Measurements from ENCODE around the gene HSD17B1. TPM values are rescaled to one million over a fixed set of nuclear protein-coding genes. Genes with fewer than 3 reads are reported as not detected.
A peak's percentile ranks its signal among the peaks of the same experiment; 100 is the strongest.

The HSD17B1 gene
- total RNA-seq, 1 donor from 2014 or later, result 2.2 TPM

DNA sequence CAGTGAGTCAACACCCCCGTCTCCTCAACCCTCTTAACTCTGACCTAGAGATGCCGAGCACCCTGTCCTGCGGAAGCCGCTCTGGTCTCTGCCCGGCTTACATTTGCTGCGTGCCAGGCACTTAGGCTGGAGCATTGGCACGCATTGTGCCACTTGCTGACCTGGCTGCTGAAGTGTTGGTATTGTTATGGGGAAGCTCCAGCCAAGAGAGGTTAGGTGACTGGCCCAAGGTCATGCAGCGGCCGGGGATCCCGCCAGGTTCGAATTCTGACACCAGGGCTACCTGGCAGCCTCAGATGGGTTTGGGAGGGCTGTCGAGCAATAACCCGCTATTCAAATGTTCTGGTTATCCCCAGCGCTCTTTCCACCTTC lies 5.0 kb upstream of the HSD17B1 start:
- H3K36me3 Mint-ChIP-seq, result no peaks in the 10 kb centered on the region
- H3K4me3 Mint-ChIP-seq, result no peak overlapping the region

DNA sequence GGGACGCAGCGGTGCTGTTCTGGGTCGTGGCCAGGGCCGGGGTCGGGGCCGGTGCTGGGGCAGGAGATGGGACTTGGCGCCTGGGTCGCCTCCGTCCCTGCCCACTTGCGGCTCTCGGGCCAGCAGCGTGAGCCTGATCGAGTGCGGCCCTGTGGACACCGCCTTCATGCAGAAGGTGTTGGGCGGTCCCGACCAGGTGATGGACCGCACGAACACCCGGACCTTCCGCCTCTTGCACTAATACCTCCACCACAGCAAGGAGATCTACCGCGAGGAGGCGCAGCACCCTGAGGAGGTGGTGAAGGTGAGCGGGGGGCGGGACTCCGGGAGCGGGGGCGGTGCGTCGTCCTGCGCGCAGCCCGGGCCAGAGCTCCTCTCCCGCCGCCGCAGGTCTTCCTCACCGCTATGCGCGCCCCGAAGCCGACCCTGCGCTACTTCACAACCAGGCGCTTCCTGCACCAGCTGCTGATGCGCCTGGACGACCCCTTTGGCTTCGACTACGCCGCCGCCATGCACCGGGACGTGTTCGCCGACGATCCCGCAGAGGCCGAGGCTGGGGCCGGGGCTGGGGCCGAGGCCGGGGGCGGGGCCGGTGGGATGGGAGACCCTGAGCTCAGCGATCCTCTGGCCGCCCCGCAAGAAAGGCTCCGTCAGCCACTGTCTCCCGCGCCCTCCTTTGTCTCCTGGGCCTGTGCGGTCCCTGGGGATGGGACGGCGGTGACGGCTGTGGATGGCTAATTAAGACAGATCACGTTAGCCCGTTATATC lies 4.5 kb upstream of the HSD17B1 start:
- Mint-ChIP-seq H3K4me1 (ENCODE audit: unreplicated experiment) (peaks cover 4% of the 10 kb centered on the region), H3K27ac (no peak overlapping the region), H3K27me3 (no peaks in the 10 kb centered on the region), H3K4me3 (peak overlapping the region; percentile 78), H3K36me3 (no peaks in the 10 kb centered on the region), H3K9me3 (no peaks in the 10 kb centered on the region)
- DNase-seq (ENCODE audit: extremely low spot score, unreplicated experiment), result peak; percentile 87
- peak; percentile 67 for TF ChIP-seq CTCF (conservative IDR thresholded peaks at IDR 0.05)

More for the DNA sequence above, 5.0 kb upstream of the HSD17B1 start:
- no peak for TF ChIP-seq CTCF (conservative IDR thresholded peaks at IDR 0.05)
- no peak for DNase-seq (ENCODE audit: extremely low spot score, unreplicated experiment)
- H3K27ac Mint-ChIP-seq, result no peak overlapping the region
- H3K27me3 Mint-ChIP-seq, result no peaks in the 10 kb centered on the region
- H3K9me3 Mint-ChIP-seq, result no peaks in the 10 kb centered on the region
- peaks cover 4% of the 10 kb centered on the region for H3K4me1 Mint-ChIP-seq (ENCODE audit: unreplicated experiment)

- Mint-ChIP-seq H3K9me3 (no peaks in the 10 kb centered on the region), H3K36me3 (no peaks in the 10 kb centered on the region), H3K4me1 (ENCODE audit: unreplicated experiment) (peaks cover 4% of the 10 kb centered on the region), H3K27me3 (no peaks in the 10 kb centered on the region), H3K27ac (no peak overlapping the region), H3K4me3 (peak overlapping the region; percentile 78)
- no peak for DNase-seq (ENCODE audit: extremely low spot score, unreplicated experiment)
- TF ChIP-seq CTCF (conservative IDR thresholded peaks at IDR 0.05), result no peak
These were observed 3.5 kb upstream of the HSD17B1 start for GRCh38 chr17:42548993-42549755.

DNA sequence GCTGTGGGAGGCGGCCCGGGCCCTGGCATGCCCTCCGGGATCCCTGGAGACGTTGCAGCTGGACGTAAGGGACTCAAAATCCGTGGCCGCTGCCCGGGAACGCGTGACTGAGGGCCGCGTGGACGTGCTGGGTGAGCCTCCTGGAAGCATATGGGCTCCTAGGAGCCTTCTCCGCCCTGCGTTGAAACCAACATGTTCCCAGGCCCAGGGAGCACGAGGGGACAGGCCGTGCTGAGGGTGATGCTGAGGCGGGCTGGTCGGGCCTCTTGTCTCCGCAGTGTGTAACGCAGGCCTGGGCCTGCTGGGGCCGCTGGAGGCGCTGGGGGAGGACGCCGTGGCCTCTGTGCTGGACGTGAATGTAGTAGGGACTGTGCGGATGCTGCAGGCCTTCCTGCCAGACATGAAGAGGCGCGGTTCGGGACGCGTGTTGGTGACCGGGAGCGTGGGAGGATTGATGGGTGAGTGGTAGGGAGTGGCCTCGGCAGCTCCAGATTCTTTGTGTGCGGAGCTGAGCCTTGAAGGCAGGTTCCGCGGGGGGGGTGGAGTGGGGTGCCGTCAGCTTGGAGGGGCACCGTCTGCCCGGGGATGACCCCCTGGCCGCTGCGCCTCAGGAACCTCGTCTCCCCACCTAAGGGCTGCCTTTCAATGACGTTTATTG lies 567 bp downstream of the HSD17B1 start:
- no peak overlapping the region for H3K27ac Mint-ChIP-seq
- no peaks in the 10 kb centered on the region for H3K9me3 Mint-ChIP-seq
- no peak for DNase-seq (ENCODE audit: extremely low spot score, unreplicated experiment)

DNA sequence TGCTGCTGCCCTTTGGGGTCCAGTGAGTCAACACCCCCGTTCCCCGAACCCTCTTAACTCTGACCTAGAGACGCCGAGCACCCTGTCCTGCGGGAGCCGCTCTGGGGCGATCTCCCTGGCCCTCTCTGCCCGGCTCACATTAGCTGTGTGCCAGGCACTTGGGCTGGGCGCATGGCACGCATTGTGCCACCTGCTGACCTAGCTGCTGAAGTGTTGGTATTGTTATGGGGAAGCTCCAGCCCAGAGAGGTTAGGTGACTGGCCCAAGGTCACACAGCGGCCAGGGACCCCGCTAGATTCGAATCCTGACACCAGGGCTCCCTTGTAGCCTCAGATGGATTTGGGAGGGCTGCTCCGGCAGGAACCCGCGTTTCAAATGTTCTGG lies 1.1 kb downstream of the HSD17B1 start:
- Mint-ChIP-seq H3K9me3 (no peaks in the 10 kb centered on the region), H3K4me3 (peak overlapping the region; percentile 92), H3K36me3 (no peaks in the 10 kb centered on the region), H3K27ac (no peak overlapping the region), H3K27me3 (no peaks in the 10 kb centered on the region), H3K4me1 (ENCODE audit: unreplicated experiment) (peaks cover 13% of the 10 kb centered on the region)
- no peak for TF ChIP-seq CTCF (conservative IDR thresholded peaks at IDR 0.05)
- DNase-seq (ENCODE audit: extremely low spot score, unreplicated experiment), result no peak

More for the DNA sequence above, 567 bp downstream of the HSD17B1 start:
- Mint-ChIP-seq H3K4me3 (peak overlapping the region; percentile 92), H3K27me3 (no peaks in the 10 kb centered on the region), H3K4me1 (ENCODE audit: unreplicated experiment) (peaks cover 13% of the 10 kb centered on the region), H3K36me3 (no peaks in the 10 kb centered on the region)
- no peak for TF ChIP-seq CTCF (conservative IDR thresholded peaks at IDR 0.05)

All from type B pancreatic cell (in vitro differentiated cells).